WTC11 (cell line): Measurements from ENCODE around the gene CRYZL1. TPM values are rescaled to one million over a fixed set of nuclear protein-coding genes. Genes with fewer than 3 reads are reported as not detected.

Experiments
- ATAC-seq: fragments of 200-7000 bp; cut with Tn5 transposase; 2 replicates; pipeline ENCODE4 v1.10.0; 2021; ENCODE audit warnings: mild to moderate bottlenecking, moderate library complexity
- CTCF ChIA-PET: fragments of 300-600 bp; sonication (Branson Sonifier 250); formaldehyde crosslinking; loops from one replicate; lab custom pipeline; 2021; ENCODE audit warnings: antibody characterized with exemption; lab: Charles Lee
- POLR2A ChIA-PET: fragments of 350-600 bp; sonication (Branson Sonifier 250); formaldehyde crosslinking; loops from one replicate; lab custom pipeline; 2021; ENCODE audit warnings: antibody characterized with exemption; lab: Charles Lee
- DNase-seq: peaks from one replicate; pipeline ENCODE4 v3.0.0; 2021; ENCODE audit warnings: low spot score
- H3K27ac Mint-ChIP-seq: 2 replicates; pipeline ENCODE4 v1.8.0; 2021; ENCODE audit warnings: mixed read lengths
- H3K27me3 Mint-ChIP-seq: 2 replicates; pipeline ENCODE4 v1.8.0; 2021; ENCODE audit warnings: low read depth, mild to moderate bottlenecking, moderate library complexity, mixed read lengths
- H3K36me3 Mint-ChIP-seq: 2 replicates; pipeline ENCODE4 v1.8.0; 2021; ENCODE audit warnings: mixed read lengths
- H3K4me1 Mint-ChIP-seq: 2 replicates; pipeline ENCODE4 v1.8.0; 2022; ENCODE audit warnings: mixed read lengths
- H3K4me3 Mint-ChIP-seq: 2 replicates; pipeline ENCODE4 v1.8.0; 2021; ENCODE audit warnings: mild to moderate bottlenecking, moderate library complexity, mixed read lengths
- H3K9me3 Mint-ChIP-seq: 2 replicates; pipeline ENCODE4 v1.8.0; 2021; ENCODE audit warnings: mixed read lengths
- CBFB ChIP-seq: sonication (generic); formaldehyde crosslinking; IDR thresholded peaks from 2 replicates; pipeline ENCODE4 v1.8.1; 2022; ENCODE audit warnings: mild to moderate bottlenecking, low read depth, missing genetic modification reagents
- EMX1 ChIP-seq: fragments of 250-450 bp; sonication (Bioruptor Pico); IDR thresholded peaks from 2 replicates; pipeline ENCODE4 v1.8.0; 2021; ENCODE audit warnings: mild to moderate bottlenecking
- GABPB1 ChIP-seq: sonication (generic); formaldehyde crosslinking; IDR thresholded peaks from 2 replicates; pipeline ENCODE4 v1.8.1; 2023; ENCODE audit warnings: mild to moderate bottlenecking, missing genetic modification reagents
- JUN ChIP-seq: sonication (generic); formaldehyde crosslinking; IDR thresholded peaks from 2 replicates; pipeline ENCODE4 v1.8.0; 2023; ENCODE audit warnings: mild to moderate bottlenecking, missing genetic modification reagents
- MXD4 ChIP-seq: fragments of 250-450 bp; sonication (Bioruptor Pico); IDR thresholded peaks from 2 replicates; pipeline ENCODE4 v1.8.0; 2021; ENCODE audit warnings: mild to moderate bottlenecking, moderate library complexity, borderline replicate concordance
- NFATC4 ChIP-seq: fragments of 250-450 bp; sonication (Bioruptor Pico); IDR thresholded peaks from 2 replicates; pipeline ENCODE4 v1.9.0; 2021; ENCODE audit warnings: mild to moderate bottlenecking
- RORB ChIP-seq: fragments of 250-450 bp; sonication (Bioruptor Pico); IDR thresholded peaks from 2 replicates; pipeline ENCODE4 v1.9.0; 2021; ENCODE audit warnings: mild to moderate bottlenecking
- ZNF219 ChIP-seq: sonication (generic); formaldehyde crosslinking; IDR thresholded peaks from 2 replicates; pipeline ENCODE4 v1.8.0; 2023; ENCODE audit warnings: missing genetic modification reagents, mild to moderate bottlenecking, borderline replicate concordance
- total RNA-seq: library from RNA; stranded (reverse); gene quantifications from 3 replicates; pipeline ENCODE4 v1.2.3, GENCODE V29; 2021
- TF ChIP-seq, protein P1 (sequence below): sonication (generic); formaldehyde crosslinking; IDR thresholded peaks from 2 replicates; pipeline ENCODE4 v1.8.0; 2022; ENCODE audit warnings: mild to moderate bottlenecking, missing genetic modification reagents
- TF ChIP-seq, protein P2 (sequence below): sonication (generic); formaldehyde crosslinking; IDR thresholded peaks from 2 replicates; pipeline ENCODE4 v1.8.1; 2022; ENCODE audit warnings: mild to moderate bottlenecking, moderate library complexity, missing genetic modification reagents
- TF ChIP-seq, protein P3 (sequence below): sonication (generic); formaldehyde crosslinking; IDR thresholded peaks from 2 replicates; pipeline ENCODE4 v1.8.1; 2022; ENCODE audit warnings: missing genetic modification reagents, borderline replicate concordance
- TF ChIP-seq, protein P4 (sequence below): sonication (generic); formaldehyde crosslinking; IDR thresholded peaks from 2 replicates; pipeline ENCODE4 v1.8.1; 2023; ENCODE audit warnings: mild to moderate bottlenecking, missing genetic modification reagents, borderline replicate concordance
- TF ChIP-seq, protein P5 (sequence below): fragments of 250-450 bp; sonication (Bioruptor Pico); IDR thresholded peaks from 2 replicates; pipeline ENCODE4 v1.9.0; 2021; ENCODE audit warnings: moderate library complexity, mild to moderate bottlenecking, inconsistent platforms, borderline replicate concordance
- TF ChIP-seq, protein P6 (sequence below): sonication (generic); formaldehyde crosslinking; IDR thresholded peaks from 2 replicates; pipeline ENCODE4 v1.8.0; 2023; ENCODE audit warnings: missing genetic modification reagents
- TF ChIP-seq, protein P7 (sequence below): sonication (generic); formaldehyde crosslinking; IDR thresholded peaks from 2 replicates; pipeline ENCODE4 v1.8.1; 2023; ENCODE audit warnings: mild to moderate bottlenecking, missing genetic modification reagents
- TF ChIP-seq, protein P8 (sequence below): sonication (generic); formaldehyde crosslinking; IDR thresholded peaks from 2 replicates; pipeline ENCODE4 v1.8.0; 2022; ENCODE audit warnings: mild to moderate bottlenecking, missing genetic modification reagents

CRYZL1 gene
- total RNA-seq, 1 experiment from 2014 or later, result 21.9 TPM

DNA sequence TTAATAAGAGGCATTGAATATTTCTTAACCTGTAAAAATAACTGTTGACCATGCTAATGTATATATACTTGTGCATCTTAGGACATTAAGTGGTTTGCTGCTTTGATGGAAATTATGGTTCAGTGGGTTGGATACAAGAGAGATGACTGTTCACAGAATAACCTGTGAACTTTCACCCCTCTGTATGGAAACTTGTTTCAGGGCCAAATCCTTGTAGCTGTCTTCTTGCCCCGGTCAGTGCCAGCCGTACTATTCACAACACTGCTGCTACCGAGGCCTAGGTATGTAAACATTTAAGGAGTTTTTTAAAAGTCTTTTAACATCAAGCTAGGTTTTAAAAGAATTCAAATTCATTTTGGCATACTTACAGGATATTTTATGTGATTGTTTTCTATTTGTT lies 69.2 kb downstream of the CRYZL1 start (continued):
- TF ChIP-seq MXD4 (CRISPR knock-in tag), result no peak
- TF ChIP-seq, protein P1, sequence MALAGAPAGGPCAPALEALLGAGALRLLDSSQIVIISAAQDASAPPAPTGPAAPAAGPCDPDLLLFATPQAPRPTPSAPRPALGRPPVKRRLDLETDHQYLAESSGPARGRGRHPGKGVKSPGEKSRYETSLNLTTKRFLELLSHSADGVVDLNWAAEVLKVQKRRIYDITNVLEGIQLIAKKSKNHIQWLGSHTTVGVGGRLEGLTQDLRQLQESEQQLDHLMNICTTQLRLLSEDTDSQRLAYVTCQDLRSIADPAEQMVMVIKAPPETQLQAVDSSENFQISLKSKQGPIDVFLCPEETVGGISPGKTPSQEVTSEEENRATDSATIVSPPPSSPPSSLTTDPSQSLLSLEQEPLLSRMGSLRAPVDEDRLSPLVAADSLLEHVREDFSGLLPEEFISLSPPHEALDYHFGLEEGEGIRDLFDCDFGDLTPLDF (CRISPR knock-in tag), result no peak
- TF ChIP-seq, protein P2, sequence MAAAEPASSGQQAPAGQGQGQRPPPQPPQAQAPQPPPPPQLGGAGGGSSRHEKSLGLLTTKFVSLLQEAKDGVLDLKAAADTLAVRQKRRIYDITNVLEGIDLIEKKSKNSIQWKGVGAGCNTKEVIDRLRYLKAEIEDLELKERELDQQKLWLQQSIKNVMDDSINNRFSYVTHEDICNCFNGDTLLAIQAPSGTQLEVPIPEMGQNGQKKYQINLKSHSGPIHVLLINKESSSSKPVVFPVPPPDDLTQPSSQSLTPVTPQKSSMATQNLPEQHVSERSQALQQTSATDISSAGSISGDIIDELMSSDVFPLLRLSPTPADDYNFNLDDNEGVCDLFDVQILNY (CRISPR knock-in tag), result no peak
- TF ChIP-seq, protein P3, sequence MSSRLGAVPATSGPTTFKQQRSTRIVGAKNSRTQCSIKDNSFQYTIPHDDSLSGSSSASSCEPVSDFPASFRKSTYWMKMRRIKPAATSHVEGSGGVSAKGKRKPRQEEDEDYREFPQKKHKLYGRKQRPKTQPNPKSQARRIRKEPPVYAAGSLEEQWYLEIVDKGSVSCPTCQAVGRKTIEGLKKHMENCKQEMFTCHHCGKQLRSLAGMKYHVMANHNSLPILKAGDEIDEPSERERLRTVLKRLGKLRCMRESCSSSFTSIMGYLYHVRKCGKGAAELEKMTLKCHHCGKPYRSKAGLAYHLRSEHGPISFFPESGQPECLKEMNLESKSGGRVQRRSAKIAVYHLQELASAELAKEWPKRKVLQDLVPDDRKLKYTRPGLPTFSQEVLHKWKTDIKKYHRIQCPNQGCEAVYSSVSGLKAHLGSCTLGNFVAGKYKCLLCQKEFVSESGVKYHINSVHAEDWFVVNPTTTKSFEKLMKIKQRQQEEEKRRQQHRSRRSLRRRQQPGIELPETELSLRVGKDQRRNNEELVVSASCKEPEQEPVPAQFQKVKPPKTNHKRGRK (CRISPR knock-in tag), result no peak

DNA sequence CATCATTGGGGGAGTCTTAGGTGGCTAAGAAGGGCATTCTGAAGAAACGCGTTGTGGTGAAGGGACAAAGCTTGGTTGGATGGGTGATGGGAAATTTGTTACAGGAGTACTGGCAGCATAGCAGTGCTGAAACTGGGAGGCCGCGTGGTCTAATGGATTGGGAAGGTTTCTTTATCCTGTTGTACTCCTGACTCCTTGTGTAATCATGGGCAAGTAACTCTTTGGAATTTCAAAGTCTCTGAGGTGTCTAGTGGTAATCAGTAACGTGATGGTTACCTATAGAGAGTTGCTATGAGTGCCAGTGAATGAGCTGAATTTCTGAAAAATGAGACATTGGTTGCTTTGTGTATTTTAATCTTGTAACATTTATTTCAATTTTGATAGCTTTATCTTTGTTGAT lies 71.5 kb downstream of the CRYZL1 start:
- ATAC-seq (no peak), DNase-seq (no peak)
- POLR2A ChIA-PET, result no interaction called here
- Mint-ChIP-seq H3K4me1 (no peaks in the 10 kb centered on the region), H3K9me3 (no peaks in the 10 kb centered on the region), H3K27ac (peak overlapping the region; percentile 72; the same call in 1 of the 2 replicates), H3K27me3 (no peaks in the 10 kb centered on the region), H3K36me3 (peaks cover 63% of the 10 kb centered on the region), H3K4me3 (no peak overlapping the region)
- no peak for TF ChIP-seq GABPB1 (CRISPR knock-in tag)
- CTCF ChIA-PET, result no interaction called here

DNA sequence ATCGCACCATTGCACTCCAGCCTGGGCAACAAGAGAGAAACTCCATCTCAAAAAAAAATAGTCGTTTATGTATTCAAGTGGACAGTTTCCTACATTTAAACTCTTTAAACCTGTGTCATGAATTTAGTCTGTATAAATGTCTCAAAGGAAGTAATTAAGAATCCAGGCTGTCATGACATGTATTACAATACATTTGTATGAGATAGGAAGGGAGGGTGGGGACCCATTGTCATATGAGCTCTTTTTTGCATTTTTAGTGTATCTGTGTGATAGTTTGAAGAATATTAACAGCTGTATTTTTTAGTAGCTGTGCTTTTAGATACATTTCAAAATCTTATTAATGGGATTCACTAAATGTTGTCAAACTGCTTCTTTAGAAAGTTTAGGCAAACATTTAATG lies 73.1 kb downstream of the CRYZL1 start:
- no peaks in the 10 kb centered on the region for H3K27me3 Mint-ChIP-seq
- no peak for DNase-seq
- no peaks in the 10 kb centered on the region for H3K9me3 Mint-ChIP-seq
- no peak for ATAC-seq
- H3K4me1 Mint-ChIP-seq, result no peaks in the 10 kb centered on the region
- peaks cover 50% of the 10 kb centered on the region for H3K36me3 Mint-ChIP-seq
- POLR2A ChIA-PET, result no interaction called here
- H3K4me3 Mint-ChIP-seq, result no peak overlapping the region
- no peak overlapping the region for H3K27ac Mint-ChIP-seq
- CTCF ChIA-PET, result no interaction called here
- TF ChIP-seq, protein P4, sequence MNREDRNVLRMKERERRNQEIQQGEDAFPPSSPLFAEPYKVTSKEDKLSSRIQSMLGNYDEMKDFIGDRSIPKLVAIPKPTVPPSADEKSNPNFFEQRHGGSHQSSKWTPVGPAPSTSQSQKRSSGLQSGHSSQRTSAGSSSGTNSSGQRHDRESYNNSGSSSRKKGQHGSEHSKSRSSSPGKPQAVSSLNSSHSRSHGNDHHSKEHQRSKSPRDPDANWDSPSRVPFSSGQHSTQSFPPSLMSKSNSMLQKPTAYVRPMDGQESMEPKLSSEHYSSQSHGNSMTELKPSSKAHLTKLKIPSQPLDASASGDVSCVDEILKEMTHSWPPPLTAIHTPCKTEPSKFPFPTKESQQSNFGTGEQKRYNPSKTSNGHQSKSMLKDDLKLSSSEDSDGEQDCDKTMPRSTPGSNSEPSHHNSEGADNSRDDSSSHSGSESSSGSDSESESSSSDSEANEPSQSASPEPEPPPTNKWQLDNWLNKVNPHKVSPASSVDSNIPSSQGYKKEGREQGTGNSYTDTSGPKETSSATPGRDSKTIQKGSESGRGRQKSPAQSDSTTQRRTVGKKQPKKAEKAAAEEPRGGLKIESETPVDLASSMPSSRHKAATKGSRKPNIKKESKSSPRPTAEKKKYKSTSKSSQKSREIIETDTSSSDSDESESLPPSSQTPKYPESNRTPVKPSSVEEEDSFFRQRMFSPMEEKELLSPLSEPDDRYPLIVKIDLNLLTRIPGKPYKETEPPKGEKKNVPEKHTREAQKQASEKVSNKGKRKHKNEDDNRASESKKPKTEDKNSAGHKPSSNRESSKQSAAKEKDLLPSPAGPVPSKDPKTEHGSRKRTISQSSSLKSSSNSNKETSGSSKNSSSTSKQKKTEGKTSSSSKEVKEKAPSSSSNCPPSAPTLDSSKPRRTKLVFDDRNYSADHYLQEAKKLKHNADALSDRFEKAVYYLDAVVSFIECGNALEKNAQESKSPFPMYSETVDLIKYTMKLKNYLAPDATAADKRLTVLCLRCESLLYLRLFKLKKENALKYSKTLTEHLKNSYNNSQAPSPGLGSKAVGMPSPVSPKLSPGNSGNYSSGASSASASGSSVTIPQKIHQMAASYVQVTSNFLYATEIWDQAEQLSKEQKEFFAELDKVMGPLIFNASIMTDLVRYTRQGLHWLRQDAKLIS (CRISPR knock-in tag), result no peak
- no peak for TF ChIP-seq ZNF219

DNA sequence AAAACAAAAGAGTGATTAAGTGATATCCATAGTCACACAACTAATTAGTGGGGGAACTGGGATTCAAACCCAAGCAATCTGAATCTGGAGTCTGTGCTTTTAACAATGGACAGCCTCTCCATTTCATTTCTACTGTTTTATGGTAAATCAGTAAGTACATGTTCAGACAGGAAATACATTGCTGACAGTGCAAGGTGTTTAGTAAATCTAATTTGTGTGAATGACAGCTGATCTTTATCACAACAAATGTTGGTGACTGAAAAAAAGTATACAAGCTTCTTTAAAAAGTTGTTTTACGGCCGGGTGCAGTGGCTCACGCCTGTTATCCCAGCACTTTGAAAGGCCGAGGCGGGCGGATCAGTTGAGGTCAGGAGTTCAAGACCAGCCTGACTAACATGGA lies 73.6 kb downstream of the CRYZL1 start:
- ATAC-seq (no peak), DNase-seq (no peak)
- ChIA-PET CTCF (no interaction called here), POLR2A (no interaction called here)
- Mint-ChIP-seq H3K9me3 (no peaks in the 10 kb centered on the region), H3K27ac (no peak overlapping the region), H3K27me3 (no peaks in the 10 kb centered on the region), H3K36me3 (peaks cover 47% of the 10 kb centered on the region), H3K4me1 (no peaks in the 10 kb centered on the region), H3K4me3 (no peak overlapping the region)
- TF ChIP-seq, protein P5, sequence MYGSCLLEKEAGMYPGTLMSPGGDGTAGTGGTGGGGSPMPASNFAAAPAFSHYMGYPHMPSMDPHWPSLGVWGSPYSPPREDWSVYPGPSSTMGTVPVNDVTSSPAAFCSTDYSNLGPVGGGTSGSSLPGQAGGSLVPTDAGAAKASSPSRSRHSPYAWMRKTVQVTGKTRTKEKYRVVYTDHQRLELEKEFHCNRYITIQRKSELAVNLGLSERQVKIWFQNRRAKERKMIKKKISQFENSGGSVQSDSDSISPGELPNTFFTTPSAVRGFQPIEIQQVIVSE, result no peak

DNA sequence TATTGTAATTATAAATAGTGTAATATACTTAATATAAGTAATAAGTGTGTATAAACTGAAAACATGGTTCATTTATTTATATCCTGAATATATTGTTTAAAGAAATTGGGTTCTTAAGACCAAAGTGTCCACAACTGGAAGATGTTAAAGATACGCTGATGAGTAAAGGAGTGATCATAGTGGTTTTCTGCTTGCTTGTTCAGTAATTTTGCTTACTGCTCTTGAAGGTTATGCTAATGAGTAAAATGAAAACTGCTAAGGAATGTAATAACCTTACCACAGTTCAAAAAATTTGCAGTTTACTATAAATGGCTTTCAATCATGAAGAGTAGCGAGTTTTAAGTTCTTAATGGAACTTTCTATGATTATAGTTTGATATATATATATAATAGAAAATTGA lies 75.0 kb downstream of the CRYZL1 start:
- ChIA-PET POLR2A (no interaction called here), CTCF (interaction anchor here (1.2 kb wide), 1 partner anchor 40 kb away, joined by 3 read pairs; no protein-coding TSS in a partner anchor)
- Mint-ChIP-seq H3K9me3 (no peaks in the 10 kb centered on the region), H3K27me3 (no peaks in the 10 kb centered on the region), H3K36me3 (peaks cover 37% of the 10 kb centered on the region), H3K4me3 (no peak overlapping the region), H3K4me1 (no peaks in the 10 kb centered on the region), H3K27ac (no peak overlapping the region)
- DNase-seq, result no peak
- no peak for ATAC-seq
- TF ChIP-seq, protein P6, sequence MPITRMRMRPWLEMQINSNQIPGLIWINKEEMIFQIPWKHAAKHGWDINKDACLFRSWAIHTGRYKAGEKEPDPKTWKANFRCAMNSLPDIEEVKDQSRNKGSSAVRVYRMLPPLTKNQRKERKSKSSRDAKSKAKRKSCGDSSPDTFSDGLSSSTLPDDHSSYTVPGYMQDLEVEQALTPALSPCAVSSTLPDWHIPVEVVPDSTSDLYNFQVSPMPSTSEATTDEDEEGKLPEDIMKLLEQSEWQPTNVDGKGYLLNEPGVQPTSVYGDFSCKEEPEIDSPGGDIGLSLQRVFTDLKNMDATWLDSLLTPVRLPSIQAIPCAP (CRISPR knock-in tag), result no peak
- no peak for TF ChIP-seq CBFB
- TF ChIP-seq RORB (CRISPR knock-in tag), result no peak
- no peak for TF ChIP-seq GABPB1 (CRISPR knock-in tag)
- no peak for TF ChIP-seq JUN (CRISPR knock-in tag)
- no peak for TF ChIP-seq NFATC4 (CRISPR knock-in tag)
- TF ChIP-seq, protein P7, sequence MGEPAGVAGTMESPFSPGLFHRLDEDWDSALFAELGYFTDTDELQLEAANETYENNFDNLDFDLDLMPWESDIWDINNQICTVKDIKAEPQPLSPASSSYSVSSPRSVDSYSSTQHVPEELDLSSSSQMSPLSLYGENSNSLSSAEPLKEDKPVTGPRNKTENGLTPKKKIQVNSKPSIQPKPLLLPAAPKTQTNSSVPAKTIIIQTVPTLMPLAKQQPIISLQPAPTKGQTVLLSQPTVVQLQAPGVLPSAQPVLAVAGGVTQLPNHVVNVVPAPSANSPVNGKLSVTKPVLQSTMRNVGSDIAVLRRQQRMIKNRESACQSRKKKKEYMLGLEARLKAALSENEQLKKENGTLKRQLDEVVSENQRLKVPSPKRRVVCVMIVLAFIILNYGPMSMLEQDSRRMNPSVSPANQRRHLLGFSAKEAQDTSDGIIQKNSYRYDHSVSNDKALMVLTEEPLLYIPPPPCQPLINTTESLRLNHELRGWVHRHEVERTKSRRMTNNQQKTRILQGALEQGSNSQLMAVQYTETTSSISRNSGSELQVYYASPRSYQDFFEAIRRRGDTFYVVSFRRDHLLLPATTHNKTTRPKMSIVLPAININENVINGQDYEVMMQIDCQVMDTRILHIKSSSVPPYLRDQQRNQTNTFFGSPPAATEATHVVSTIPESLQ (CRISPR knock-in tag), result no peak
- TF ChIP-seq, protein P8, sequence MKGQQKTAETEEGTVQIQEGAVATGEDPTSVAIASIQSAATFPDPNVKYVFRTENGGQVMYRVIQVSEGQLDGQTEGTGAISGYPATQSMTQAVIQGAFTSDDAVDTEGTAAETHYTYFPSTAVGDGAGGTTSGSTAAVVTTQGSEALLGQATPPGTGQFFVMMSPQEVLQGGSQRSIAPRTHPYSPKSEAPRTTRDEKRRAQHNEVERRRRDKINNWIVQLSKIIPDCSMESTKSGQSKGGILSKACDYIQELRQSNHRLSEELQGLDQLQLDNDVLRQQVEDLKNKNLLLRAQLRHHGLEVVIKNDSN (CRISPR knock-in tag), result no peak
- TF ChIP-seq EMX1 (CRISPR knock-in tag), result no peak
